OCI-LY3 (cell line): Measurements from ENCODE around the gene LGI1.

Source experiments
- H2AFZ ChIP-seq: fragments of 200-600, 300-600 bp; shearing (Covaris generic); 2 replicates; pipeline ENCODE4 v1.6.0; 2014; ENCODE audit warnings: antibody characterized with exemption, low read depth, low read length
- H3K27ac ChIP-seq: fragments of 200-600, 300-600 bp; sonication (generic); 2 replicates; pipeline ENCODE4 v1.5.1; 2014; ENCODE audit warnings: mild to moderate bottlenecking, low read length, moderate library complexity, mixed read lengths
- H3K27me3 ChIP-seq: fragments of 200-600, 300-600 bp; sonication (generic); 2 replicates; pipeline ENCODE4 v1.6.1; 2014; ENCODE audit warnings: low read depth, low read length, mixed read lengths
- H3K36me3 ChIP-seq: fragments of 200-600, 300-600 bp; sonication (generic); replicated peaks from 2 replicates; pipeline ENCODE3; 2014; ENCODE audit warnings: low read depth, low read length, mixed read lengths
- H3K4me1 ChIP-seq: fragments of 300-600, 200-600 bp; sonication (generic); 2 replicates; pipeline ENCODE4 v1.6.1; 2014; ENCODE audit warnings: low read length, mixed read lengths
- H3K4me2 ChIP-seq: fragments of 200-600, 300-600 bp; sonication (generic); 2 replicates; pipeline ENCODE4 v1.6.1; 2014; ENCODE audit warnings: low read length, mixed read lengths
- H3K4me3 ChIP-seq: fragments of 300-600, 200-600 bp; sonication (generic); 2 replicates; pipeline ENCODE4 v1.5.1; 2014; ENCODE audit warnings: antibody characterized with exemption, mild to moderate bottlenecking, low read length, moderate library complexity
- H3K79me2 ChIP-seq: fragments of 300-600, 200-600 bp; shearing (Covaris generic); 2 replicates; pipeline ENCODE4 v1.6.1; 2014; ENCODE audit warnings: mild to moderate bottlenecking, low read length, mixed read lengths
- H3K9ac ChIP-seq: fragments of 300-600, 200-600 bp; shearing (Covaris generic); 2 replicates; pipeline ENCODE4 v1.6.0; 2014; ENCODE audit warnings: mild to moderate bottlenecking, low read length, moderate library complexity
- H3K9me3 ChIP-seq: fragments of 200-600, 300-600 bp; shearing (Covaris generic); 2 replicates; pipeline ENCODE4 v1.6.1; 2014; ENCODE audit warnings: low read length, mixed read lengths; ENCODE audit not compliant: insufficient read depth
- H4K20me1 ChIP-seq: fragments of 200-600, 300-600 bp; sonication (generic); 2 replicates; pipeline ENCODE4 v1.6.1; 2016; ENCODE audit warnings: low read length, mixed read lengths; ENCODE audit not compliant: insufficient read depth
- EZH2phosphoT487 ChIP-seq: fragments of 200-600 bp; shearing (Covaris generic); IDR thresholded peaks from 2 replicates; pipeline ENCODE4 v1.6.1; 2018; ENCODE audit warnings: antibody characterized with exemption, mixed run types, low read depth
- TF ChIP-seq, protein P1 (sequence below): fragments of 200-600, 300-600 bp; sonication (generic); IDR thresholded peaks from 2 replicates; pipeline ENCODE4 v1.5.1; 2014; ENCODE audit warnings: antibody characterized with exemption, low read length, low read depth

LGI1 gene

DNA sequence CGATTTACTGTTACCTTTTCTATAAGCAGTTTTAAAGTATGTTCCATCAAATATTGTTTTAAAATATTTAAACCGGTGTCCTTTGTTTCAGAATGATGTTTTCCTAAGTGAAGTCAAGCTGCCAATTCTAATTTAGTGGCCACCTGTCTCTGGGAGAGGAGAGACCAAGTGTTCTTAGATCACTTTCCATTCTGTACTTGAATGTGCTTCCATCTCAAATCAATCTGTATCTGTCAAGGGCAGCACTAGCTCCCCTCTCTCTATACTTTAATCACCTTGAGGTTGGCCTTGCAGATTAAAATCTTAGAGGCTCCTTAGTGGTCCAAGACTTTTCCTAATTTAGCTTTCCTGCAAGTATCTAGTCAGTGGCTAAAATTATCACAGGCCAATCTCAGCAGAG, 49.6 kb downstream of the LGI1 start:
- no peak for TF ChIP-seq EZH2phosphoT487
- TF ChIP-seq, protein P1, sequence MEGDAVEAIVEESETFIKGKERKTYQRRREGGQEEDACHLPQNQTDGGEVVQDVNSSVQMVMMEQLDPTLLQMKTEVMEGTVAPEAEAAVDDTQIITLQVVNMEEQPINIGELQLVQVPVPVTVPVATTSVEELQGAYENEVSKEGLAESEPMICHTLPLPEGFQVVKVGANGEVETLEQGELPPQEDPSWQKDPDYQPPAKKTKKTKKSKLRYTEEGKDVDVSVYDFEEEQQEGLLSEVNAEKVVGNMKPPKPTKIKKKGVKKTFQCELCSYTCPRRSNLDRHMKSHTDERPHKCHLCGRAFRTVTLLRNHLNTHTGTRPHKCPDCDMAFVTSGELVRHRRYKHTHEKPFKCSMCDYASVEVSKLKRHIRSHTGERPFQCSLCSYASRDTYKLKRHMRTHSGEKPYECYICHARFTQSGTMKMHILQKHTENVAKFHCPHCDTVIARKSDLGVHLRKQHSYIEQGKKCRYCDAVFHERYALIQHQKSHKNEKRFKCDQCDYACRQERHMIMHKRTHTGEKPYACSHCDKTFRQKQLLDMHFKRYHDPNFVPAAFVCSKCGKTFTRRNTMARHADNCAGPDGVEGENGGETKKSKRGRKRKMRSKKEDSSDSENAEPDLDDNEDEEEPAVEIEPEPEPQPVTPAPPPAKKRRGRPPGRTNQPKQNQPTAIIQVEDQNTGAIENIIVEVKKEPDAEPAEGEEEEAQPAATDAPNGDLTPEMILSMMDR = no peak

DNA sequence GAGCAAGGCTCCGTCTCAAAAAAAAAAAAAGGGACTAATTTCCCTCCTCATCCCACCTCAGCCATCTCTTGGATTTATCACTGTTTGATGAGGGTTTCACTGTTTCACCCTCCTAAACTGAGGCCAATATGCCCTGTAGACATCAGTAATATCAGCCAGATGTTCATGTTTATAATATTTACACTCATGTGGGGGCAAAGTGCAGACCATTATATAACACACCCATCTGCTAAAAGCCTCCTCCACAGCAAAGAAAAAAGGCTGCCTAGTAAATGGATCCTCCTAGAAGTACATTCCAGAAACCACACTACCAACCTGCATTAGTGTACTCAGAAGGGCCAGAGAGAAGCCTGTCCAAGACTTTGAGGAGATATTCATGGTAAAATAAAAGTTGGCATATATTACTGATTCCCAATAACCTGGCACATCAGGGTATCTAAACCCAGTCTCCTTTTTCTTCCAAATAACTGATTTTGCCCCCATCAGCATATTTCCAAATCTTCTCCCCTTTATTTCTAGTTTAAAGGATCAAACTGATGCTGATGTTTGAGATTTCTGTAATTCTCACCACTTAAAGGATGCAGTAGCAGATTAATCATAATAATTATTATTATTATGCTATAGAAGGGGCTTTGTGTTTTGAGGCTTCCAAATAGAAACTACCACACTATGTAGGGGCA, 55.1 kb downstream of the LGI1 start:
- Histone ChIP-seq H3K9ac (no peak overlapping the region), H3K27ac (no peak overlapping the region)

More for the DNA sequence above, 49.6 kb downstream of the LGI1 start:
- Histone ChIP-seq H4K20me1 (no peaks in the 10 kb centered on the region), H3K9me3 (no peaks in the 10 kb centered on the region), H3K4me3 (no peak overlapping the region), H3K9ac (no peak overlapping the region), H3K27ac (no peak overlapping the region), H3K4me2 (no peak overlapping the region), H2AFZ (no peak overlapping the region), H3K4me1 (no peaks in the 10 kb centered on the region), H3K27me3 (no peaks in the 10 kb centered on the region), H3K36me3 (no peaks in the 10 kb centered on the region), H3K79me2 (no peaks in the 10 kb centered on the region)

DNA sequence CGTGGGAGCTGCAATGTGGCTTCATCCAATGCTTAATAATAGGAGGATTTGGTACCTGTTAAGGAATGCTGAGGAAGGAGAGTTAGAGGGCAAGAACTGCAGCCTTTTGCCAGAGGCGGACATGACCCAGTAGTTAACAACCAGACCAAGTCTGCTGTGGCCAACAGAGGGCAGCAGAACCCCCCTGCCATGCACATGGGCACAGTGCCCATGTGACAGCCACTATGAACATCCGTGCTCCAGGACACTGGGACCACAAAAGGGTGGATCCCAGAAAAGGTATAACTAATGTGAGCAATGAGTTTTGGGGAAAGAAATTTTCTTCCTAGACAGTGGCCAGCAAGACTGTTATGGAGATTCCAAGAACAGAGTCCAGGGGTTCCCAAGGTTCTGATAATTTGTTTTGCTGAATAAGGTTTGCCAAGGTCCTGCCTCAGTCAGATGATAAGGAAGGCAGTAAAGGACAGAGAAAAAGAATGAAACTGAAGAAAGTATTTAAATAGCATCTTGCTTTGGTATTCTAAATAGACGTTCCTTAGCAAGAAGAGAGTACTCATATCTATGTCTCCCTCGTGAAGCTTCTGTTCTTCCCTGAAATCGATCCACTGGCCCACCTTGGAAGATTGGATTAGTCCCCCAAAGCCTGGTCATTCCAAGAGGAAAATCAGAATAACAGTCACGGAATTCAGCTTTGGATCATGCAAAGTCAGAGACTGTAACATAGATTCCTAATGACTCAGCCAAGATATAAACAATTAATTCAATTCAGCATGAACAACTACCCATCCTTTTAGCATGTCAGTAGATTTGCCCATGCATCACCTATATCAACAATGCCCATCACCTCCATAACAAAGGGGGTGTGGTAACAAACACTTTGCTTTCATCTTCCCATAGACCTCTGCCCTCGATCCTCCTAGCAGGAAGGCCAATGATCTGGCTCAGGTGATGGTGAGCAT, 56.0 kb downstream of the LGI1 start:
- Histone ChIP-seq H3K79me2 (no peaks in the 10 kb centered on the region), H3K4me1 (peaks cover 15% of the 10 kb centered on the region), H3K27me3 (no peaks in the 10 kb centered on the region), H3K9ac (no peak overlapping the region), H3K27ac (no peak overlapping the region), H3K4me2 (peak overlapping the region; percentile 38), H2AFZ (peak overlapping the region; percentile 76), H3K36me3 (no peaks in the 10 kb centered on the region), H3K9me3 (no peaks in the 10 kb centered on the region), H4K20me1 (no peaks in the 10 kb centered on the region), H3K4me3 (no peak overlapping the region)
- TF ChIP-seq, protein P1 = peak; percentile 63
- TF ChIP-seq EZH2phosphoT487 = no peak

More for the DNA sequence above, 55.1 kb downstream of the LGI1 start:
- H3K79me2 ChIP-seq = no peaks in the 10 kb centered on the region
- no peaks in the 10 kb centered on the region for H3K9me3 ChIP-seq
- no peaks in the 10 kb centered on the region for H3K36me3 ChIP-seq
- peaks cover 15% of the 10 kb centered on the region for H3K4me1 ChIP-seq
- no peak overlapping the region; the same call in 1 of the 2 replicates for H2AFZ ChIP-seq
- TF ChIP-seq, protein P1 = no peak
- no peak for TF ChIP-seq EZH2phosphoT487
- H3K4me3 ChIP-seq = no peak overlapping the region
- H4K20me1 ChIP-seq = no peaks in the 10 kb centered on the region
- no peak overlapping the region for H3K4me2 ChIP-seq
- H3K27me3 ChIP-seq = no peaks in the 10 kb centered on the region
